HAP-1 (cell line): ENCODE measurements around the gene GKN2.
"Not testable (repeated sequence)": the region's sequence is repeated elsewhere in the genome, so short reads cannot be mapped to it uniquely, and the experiment has no call there.

ENCODE experiments used
- DNase-seq, 2 experiments: peaks; one replicate each; pipeline ENCODE4 v3.0.0-alpha.2; 2016 to 2020; ENCODE audit warnings: low spot score in 2 of 2
- H3K27me3 ChIP-seq: fragments of 250-450 bp; sonication (Bioruptor Pico); 2 replicates; pipeline ENCODE4 v1.5.1; 2020; ENCODE audit warnings: low read depth, mild to moderate bottlenecking, moderate library complexity
- H3K36me3 ChIP-seq: fragments of 250-450 bp; sonication (Bioruptor Pico); replicated peaks from 2 replicates; pipeline ENCODE4 v1.5.1; 2020; ENCODE audit warnings: mild to moderate bottlenecking
- H3K4me1 ChIP-seq: fragments of 250-450 bp; sonication (Bioruptor Pico); 2 replicates; pipeline ENCODE4 v1.5.1; 2020; ENCODE audit warnings: mild to moderate bottlenecking
- H3K4me3 ChIP-seq: fragments of 250-450 bp; sonication (Bioruptor Pico); 2 replicates; pipeline ENCODE4 v1.5.1; 2020; ENCODE audit warnings: mild to moderate bottlenecking, moderate library complexity
- H3K9me3 ChIP-seq: fragments of 250-450 bp; sonication (Bioruptor Pico); 2 replicates; pipeline ENCODE4 v1.5.1; 2020; ENCODE audit warnings: mild to moderate bottlenecking, moderate library complexity
- in situ Hi-C: fragments of 300-500 bp; cut with MboI; formaldehyde crosslinking; loops from 3 replicates; pipeline ENCODE4 v1.14.3; 2020; ENCODE audit warnings: low sequenced_read_pairs, inconsistent platforms, mixed read lengths

GKN2 gene

GRCh38 chr2:68909793-68910674, 42.7 kb downstream of the GKN2 start:
- H3K4me3 ChIP-seq, result no peak overlapping the region
- H3K27me3 ChIP-seq, result no peaks in the 10 kb centered on the region
- H3K9me3 ChIP-seq, result no peaks in the 10 kb centered on the region
- in situ Hi-C loops, result loop anchor here (10.0 to 25.0 kb wide), 2 partner anchors 173 to 445 kb away; partner anchors contain the start of genes APLF, ARHGAP25 and FBXO48
- no peaks in the 10 kb centered on the region for H3K36me3 ChIP-seq
- DNase-seq, result peak; percentile 48 to 82
- H3K4me1 ChIP-seq, result peaks cover 18% of the 10 kb centered on the region

- Histone ChIP-seq H3K27me3 (no peaks in the 10 kb centered on the region), H3K4me3 (no peak overlapping the region)
These were observed 44.2 kb downstream of the GKN2 start for GRCh38 chr2:68908392-68908970.

GRCh38 chr2:68907920-68908253, 44.8 kb downstream of the GKN2 start:
- no peaks in the 10 kb centered on the region for H3K9me3 ChIP-seq
- H3K36me3 ChIP-seq, result no peaks in the 10 kb centered on the region
- H3K4me3 ChIP-seq, result no peak overlapping the region
- no peak for DNase-seq
- H3K27me3 ChIP-seq, result no peaks in the 10 kb centered on the region
- H3K4me1 ChIP-seq, result peaks cover 18% of the 10 kb centered on the region
- in situ Hi-C loops, result loop anchor here (25.0 kb wide), 1 partner anchor 171 kb away; the partner anchor contains the start of gene ARHGAP25

More at GRCh38 chr2:68908392-68908970, 44.2 kb downstream of the GKN2 start:
- DNase-seq, result peak in 1 of 2 experiments; percentile 38
- Histone ChIP-seq H3K36me3 (no peaks in the 10 kb centered on the region), H3K4me1 (peaks cover 18% of the 10 kb centered on the region), H3K9me3 (no peaks in the 10 kb centered on the region)
- in situ Hi-C loops, result loop anchor here (25.0 kb wide), 1 partner anchor 171 kb away; the partner anchor contains the start of gene ARHGAP25

GRCh38 chr2:68907232-68907919, 45.3 kb downstream of the GKN2 start:
- no peak for DNase-seq
- H3K4me3 ChIP-seq, result no peak overlapping the region
- in situ Hi-C loops, result loop anchor here (25.0 kb wide), 1 partner anchor 170 kb away; the partner anchor contains the start of gene ARHGAP25

GRCh38 chr2:68906716-68907115, 46.0 kb downstream of the GKN2 start:
- Histone ChIP-seq H3K4me1 (peaks cover 18% of the 10 kb centered on the region), H3K9me3 (no peaks in the 10 kb centered on the region; the same call in 1 of the 2 replicates), H3K27me3 (no peaks in the 10 kb centered on the region), H3K4me3 (no peak overlapping the region), H3K36me3 (no peaks in the 10 kb centered on the region)
- in situ Hi-C loops, result loop anchor here (25.0 kb wide), 1 partner anchor 169 kb away; the partner anchor contains the start of gene ARHGAP25
- DNase-seq, result no peak

More at GRCh38 chr2:68907232-68907919, 45.3 kb downstream of the GKN2 start:
- Histone ChIP-seq H3K27me3 (no peaks in the 10 kb centered on the region), H3K9me3 (no peaks in the 10 kb centered on the region), H3K36me3 (no peaks in the 10 kb centered on the region), H3K4me1 (peaks cover 18% of the 10 kb centered on the region)

- no peaks in the 10 kb centered on the region for H3K36me3 ChIP-seq
- H3K4me1 ChIP-seq, result peaks cover 7% of the 10 kb centered on the region; the same call in 1 of the 2 replicates
- H3K27me3 ChIP-seq, result no peaks in the 10 kb centered on the region
- no peak for DNase-seq
- in situ Hi-C loops, result loop anchor here (25.0 kb wide), 1 partner anchor 168 kb away; the partner anchor contains the start of gene ARHGAP25
- no peaks in the 10 kb centered on the region; the same call in 1 of the 2 replicates for H3K9me3 ChIP-seq
- no peak overlapping the region for H3K4me3 ChIP-seq
These were observed 47.6 kb downstream of the GKN2 start for GRCh38 chr2:68905116-68905515.

- in situ Hi-C loops, result loop anchor here (25.0 kb wide), 1 partner anchor 164 kb away; the partner anchor contains the start of gene ARHGAP25
- Histone ChIP-seq H3K9me3 (no peaks in the 10 kb centered on the region; the same call in 1 of the 2 replicates), H3K4me3 (no peak overlapping the region), H3K4me1 (no peaks in the 10 kb centered on the region), H3K36me3 (no peaks in the 10 kb centered on the region), H3K27me3 (no peaks in the 10 kb centered on the region)
- DNase-seq, result no peak
These were observed 51.1 kb downstream of the GKN2 start for GRCh38 chr2:68901561-68901960.

- in situ Hi-C loops, result loop anchor here (25.0 kb wide), 1 partner anchor 164 kb away; the partner anchor contains the start of gene ARHGAP25
- DNase-seq, result no peak
These were observed 51.5 kb downstream of the GKN2 start for GRCh38 chr2:68901199-68901514.

GRCh38 chr2:68900496-68901198, 52.0 kb downstream of the GKN2 start:
- no peaks in the 10 kb centered on the region; the same call in 1 of the 2 replicates for H3K9me3 ChIP-seq
- no peak overlapping the region for H3K4me3 ChIP-seq
- H3K4me1 ChIP-seq, result no peaks in the 10 kb centered on the region
- no peaks in the 10 kb centered on the region for H3K27me3 ChIP-seq
- no peaks in the 10 kb centered on the region for H3K36me3 ChIP-seq
- no peak for DNase-seq
- in situ Hi-C loops, result loop anchor here (25.0 kb wide), 1 partner anchor 163 kb away; the partner anchor contains the start of gene ARHGAP25

More at GRCh38 chr2:68901199-68901514, 51.5 kb downstream of the GKN2 start:
- Histone ChIP-seq H3K4me3 (no peak overlapping the region), H3K4me1 (no peaks in the 10 kb centered on the region), H3K36me3 (no peaks in the 10 kb centered on the region), H3K9me3 (no peaks in the 10 kb centered on the region; the same call in 1 of the 2 replicates), H3K27me3 (no peaks in the 10 kb centered on the region)

GRCh38 chr2:68895981-68896380, 56.7 kb downstream of the GKN2 start:
- H3K4me3 ChIP-seq, H3K4me1 ChIP-seq, H3K9me3 ChIP-seq, DNase-seq, in situ Hi-C loops, H3K36me3 ChIP-seq, H3K27me3 ChIP-seq: not testable (repeated sequence)
